SW 1271 (cell line): Measurements from ENCODE around the gene IGIP.
A peak's percentile ranks its signal among the peaks of the same experiment; 100 is the strongest.

Source experiments
- DNase-seq, 2 experiments: peaks; one replicate each; lab custom pipeline; 2025; lab: John Stamatoyannopoulos, UW

Gene IGIP

DNA sequence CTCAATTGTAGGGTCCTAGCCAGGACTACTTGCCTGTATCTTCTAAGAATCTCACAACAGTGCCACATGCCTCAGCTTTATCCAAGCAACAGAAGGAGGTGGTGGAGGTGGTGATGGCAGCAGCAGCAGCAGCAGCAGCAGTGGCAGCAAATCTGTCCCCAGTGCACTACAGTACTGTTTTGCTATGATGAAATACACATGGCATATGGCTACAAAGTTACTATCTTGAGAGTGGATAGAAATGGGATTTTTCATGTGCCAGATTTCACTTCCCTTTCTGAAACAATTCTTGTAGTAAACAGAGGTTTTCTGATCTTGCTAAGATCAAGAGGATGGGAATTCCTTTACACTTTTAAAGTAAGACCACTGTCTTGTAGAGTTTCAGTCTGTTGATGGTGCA lies 41.2 kb downstream of the IGIP start:
- no peak for DNase-seq

DNA sequence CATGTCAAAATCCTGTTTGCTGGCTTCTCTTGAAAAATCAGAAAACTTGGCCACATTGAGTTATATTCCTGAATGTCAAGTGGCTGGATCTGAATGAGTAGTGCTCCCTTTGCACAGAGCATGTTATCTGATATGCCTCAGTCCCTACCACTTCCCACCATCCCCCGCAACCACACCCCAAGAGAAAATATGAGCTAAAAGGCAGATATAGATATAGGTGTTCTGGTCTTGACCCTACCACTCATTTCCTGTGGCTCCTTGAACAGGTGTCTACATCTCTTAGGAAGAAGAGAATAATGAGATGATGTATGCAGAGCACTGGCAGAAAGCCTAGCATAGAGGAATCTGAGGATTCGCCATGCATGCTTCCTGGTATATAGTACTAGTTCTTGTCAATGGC lies 42.6 kb downstream of the IGIP start:
- DNase-seq: no peak

DNA sequence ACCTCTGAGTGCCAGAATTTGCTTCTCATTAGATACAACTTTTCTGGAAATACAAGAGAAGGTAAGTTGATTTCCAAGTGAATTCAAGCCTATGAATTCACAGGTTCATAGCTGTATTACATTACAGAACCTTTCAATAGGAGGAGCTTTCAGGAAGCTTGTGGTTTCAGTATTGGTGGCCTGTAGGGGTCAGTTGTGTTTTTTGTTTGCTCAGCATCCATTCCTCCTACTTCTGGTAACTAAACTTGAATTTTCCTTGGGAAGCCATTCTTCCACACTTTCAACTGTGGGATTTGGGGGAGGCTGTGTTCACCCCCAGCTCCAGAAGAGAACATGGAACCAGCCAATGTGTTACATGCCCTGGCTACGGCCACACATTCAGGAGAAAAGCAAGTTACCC lies 43.7 kb downstream of the IGIP start:
- DNase-seq: peak in 1 of 2 experiments; percentile 45

GRCh38 chr5:140172483-140172882 lies 46.7 kb downstream of the IGIP start:
- no peak for DNase-seq

DNA sequence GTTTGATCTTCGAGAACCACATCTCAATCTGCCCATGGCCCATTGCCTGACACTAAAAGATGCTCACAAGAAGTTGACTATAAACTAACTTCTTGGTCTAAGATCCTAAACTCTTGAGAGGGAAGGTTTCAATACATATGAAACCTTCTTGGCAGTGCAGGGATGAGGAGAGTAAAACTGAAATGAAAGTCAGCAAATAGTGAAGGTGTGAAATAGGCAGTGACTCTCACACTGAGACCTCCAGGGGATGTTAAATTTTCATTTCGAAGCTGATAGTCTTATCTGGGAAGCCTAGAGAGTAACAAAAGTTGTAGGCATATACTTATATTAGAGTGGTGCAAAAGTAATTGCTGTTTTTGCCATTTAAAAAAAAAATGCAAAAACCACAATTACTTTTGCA lies 48.3 kb downstream of the IGIP start:
- DNase-seq: no peak

- peak; percentile 88 to 93 for DNase-seq
Measured at GRCh38 chr5:140174465-140175366, 49.0 kb downstream of the IGIP start, which contains the start of gene CYSTM1. CYSTM1 (plus strand) TSS chr5:140175188; CDS start chr5:140194466, 19,278 bp downstream.

- peak; percentile 44 to 67 for DNase-seq
Measured at GRCh38 chr5:140175367-140176030, 49.8 kb downstream of the IGIP start.

DNA sequence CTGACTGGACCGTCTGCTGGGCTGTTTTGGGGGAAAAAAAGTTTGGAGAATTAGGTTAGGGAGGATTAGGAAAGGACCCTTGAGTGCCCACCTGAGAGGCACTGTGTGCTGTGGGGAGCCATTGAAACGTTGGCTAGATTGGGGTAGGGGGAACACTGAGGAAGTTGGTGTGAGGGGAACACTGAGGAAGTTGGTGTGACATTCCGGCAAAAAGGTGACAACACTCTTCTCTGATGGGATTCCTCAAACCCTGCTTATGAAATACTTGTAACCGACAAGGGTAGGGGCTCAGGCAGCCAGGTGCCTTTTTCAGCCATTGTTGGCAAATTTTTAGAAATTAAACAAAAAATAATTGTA lies 50.3 kb downstream of the IGIP start:
- no peak for DNase-seq

DNA sequence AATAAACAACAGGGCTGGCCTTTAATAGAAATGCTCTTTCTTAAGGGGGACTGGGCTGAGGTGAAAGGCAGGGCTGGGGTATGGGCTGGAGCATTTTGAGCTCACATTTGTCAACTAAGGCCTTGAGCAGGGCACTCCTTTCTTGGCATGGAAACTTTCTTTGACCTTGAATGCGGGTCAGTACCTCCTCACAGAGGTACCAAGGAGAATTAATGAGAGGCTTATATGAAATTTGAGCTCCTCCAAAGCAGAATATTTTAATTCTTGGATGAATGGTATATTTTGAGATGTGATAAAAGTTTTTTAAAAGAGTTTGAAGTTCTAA lies 52.3 kb downstream of the IGIP start:
- no peak for DNase-seq

- DNase-seq: no peak
Measured at GRCh38 chr5:140178482-140179116, 52.9 kb downstream of the IGIP start.
